Panc1 (cell line): ENCODE data around the gene APOBEC2. TPM values are rescaled to one million over a fixed set of nuclear protein-coding genes. Genes with fewer than 3 reads are reported as not detected.

ENCODE experiments used
- ATAC-seq: fragments of 200-7000 bp; cut with Tn5 transposase; 2 replicates; pipeline ENCODE4 v1.9.1; 2020; ENCODE audit warnings: mild to moderate bottlenecking, moderate library complexity
- BruUV-seq: library from RNA; stranded (reverse); fragments of 400-500 nt; replicated peaks from 2 replicates; lab custom pipeline; 2021; lab: Mats Ljungman, UMichigan
- CTCF ChIA-PET: fragments of 300-600 bp; sonication (Branson Sonifier 250); formaldehyde crosslinking; loops from one replicate; lab custom pipeline; 2022; ENCODE audit warnings: antibody characterized with exemption; lab: Charles Lee
- POLR2A ChIA-PET: fragments of 300-600 bp; sonication (Branson Sonifier 250); formaldehyde crosslinking; loops from one replicate; lab custom pipeline; 2022; ENCODE audit warnings: antibody characterized with exemption; lab: Charles Lee
- DNase-seq: peaks from one replicate; pipeline ENCODE4 v3.0.0-alpha.2; 2010; ENCODE audit warnings: low read depth, low spot score
- H3K27ac ChIP-seq: 2 replicates; pipeline ENCODE4 v1.5.1; 2011; ENCODE audit warnings: mild to moderate bottlenecking, low read length, inconsistent platforms
- H3K27me3 ChIP-seq: fragments of 200-500 bp; sonication (Bioruptor generic); 2 replicates; pipeline ENCODE4 v1.6.0; 2014; ENCODE audit warnings: low read length, inconsistent platforms; ENCODE audit not compliant: control insufficient read depth, insufficient read depth
- H3K36me3 ChIP-seq: fragments of 200-500 bp; sonication (Bioruptor generic); 2 replicates; pipeline ENCODE4 v1.5.1; 2014; ENCODE audit warnings: inconsistent platforms, mild to moderate bottlenecking, low read length, moderate library complexity; ENCODE audit not compliant: control insufficient read depth, insufficient read depth
- H3K4me1 ChIP-seq: 2 replicates; pipeline ENCODE4 v1.5.1; 2011; ENCODE audit warnings: inconsistent platforms, mild to moderate bottlenecking, low read length, moderate library complexity; ENCODE audit not compliant: control insufficient read depth, insufficient read depth
- H3K4me3 ChIP-seq, 2 experiments: 2 replicates each; pipeline ENCODE4 v1.5.1; 2011 to 2012; ENCODE audit warnings: low read depth in 2 of 2, low read length in 2 of 2, mild to moderate bottlenecking in 2 of 2, inconsistent platforms in 1 of 2, moderate library complexity in 1 of 2
- H3K9me3 ChIP-seq: fragments of 200-500 bp; sonication (Bioruptor generic); 2 replicates; pipeline ENCODE4 v1.5.1; 2014; ENCODE audit warnings: low read depth, mild to moderate bottlenecking, inconsistent platforms, low read length, moderate library complexity; ENCODE audit not compliant: control insufficient read depth, insufficient read depth
- POLR2AphosphoS5 ChIP-seq: IDR thresholded peaks from 2 replicates; pipeline ENCODE4 v1.6.1; 2012; ENCODE audit warnings: mild to moderate bottlenecking, low read depth, low read length, moderate library complexity
- SIN3A ChIP-seq: IDR thresholded peaks from 2 replicates; pipeline ENCODE4 v1.6.1; 2012; ENCODE audit warnings: low read depth, mild to moderate bottlenecking, low read length, moderate library complexity, borderline replicate concordance; ENCODE audit not compliant: insufficient read depth
- TCF7L2 ChIP-seq: IDR thresholded peaks from 2 replicates; pipeline ENCODE4 v1.6.1; 2011; ENCODE audit warnings: mild to moderate bottlenecking, low read depth, low read length, inconsistent platforms
- in situ Hi-C: cut with HindIII; loops from 2 replicates; pipeline ENCODE4 v1.10.0; 2016; ENCODE audit warnings: low sequenced_read_pairs, low pct_unique_long_range_greater_than_20kb
- intact Hi-C: fragments of 100-400 bp; cut with micrococcal nuclease; formaldehyde crosslinking; loops from one replicate; pipeline ENCODE4 v1.10.0; 2022; ENCODE audit not compliant: unreplicated experiment
- total RNA-seq: library from RNA; stranded (reverse); gene quantifications from one replicate; pipeline ENCODE4 v1.2.1, GENCODE V29; 2021; ENCODE audit not compliant: unreplicated experiment
- TF ChIP-seq, protein P1 (sequence below): fragments of 450-650 bp; IDR thresholded peaks from 2 replicates; pipeline ENCODE4 v1.5.1; 2017; ENCODE audit warnings: mild to moderate bottlenecking
- TF ChIP-seq, protein P2 (sequence below), 2 experiments: IDR thresholded peaks; 2 replicates each; pipeline ENCODE4 v1.6.1; 2011 to 2012; ENCODE audit warnings: low read depth in 2 of 2, control low read depth in 1 of 2, low read length in 1 of 2, mild to moderate bottlenecking in 1 of 2, moderate library complexity in 1 of 2; ENCODE audit not compliant: insufficient read depth in 1 of 2

APOBEC2 gene
- total RNA-seq, 1 experiment from 2014 or later: not detected

DNA sequence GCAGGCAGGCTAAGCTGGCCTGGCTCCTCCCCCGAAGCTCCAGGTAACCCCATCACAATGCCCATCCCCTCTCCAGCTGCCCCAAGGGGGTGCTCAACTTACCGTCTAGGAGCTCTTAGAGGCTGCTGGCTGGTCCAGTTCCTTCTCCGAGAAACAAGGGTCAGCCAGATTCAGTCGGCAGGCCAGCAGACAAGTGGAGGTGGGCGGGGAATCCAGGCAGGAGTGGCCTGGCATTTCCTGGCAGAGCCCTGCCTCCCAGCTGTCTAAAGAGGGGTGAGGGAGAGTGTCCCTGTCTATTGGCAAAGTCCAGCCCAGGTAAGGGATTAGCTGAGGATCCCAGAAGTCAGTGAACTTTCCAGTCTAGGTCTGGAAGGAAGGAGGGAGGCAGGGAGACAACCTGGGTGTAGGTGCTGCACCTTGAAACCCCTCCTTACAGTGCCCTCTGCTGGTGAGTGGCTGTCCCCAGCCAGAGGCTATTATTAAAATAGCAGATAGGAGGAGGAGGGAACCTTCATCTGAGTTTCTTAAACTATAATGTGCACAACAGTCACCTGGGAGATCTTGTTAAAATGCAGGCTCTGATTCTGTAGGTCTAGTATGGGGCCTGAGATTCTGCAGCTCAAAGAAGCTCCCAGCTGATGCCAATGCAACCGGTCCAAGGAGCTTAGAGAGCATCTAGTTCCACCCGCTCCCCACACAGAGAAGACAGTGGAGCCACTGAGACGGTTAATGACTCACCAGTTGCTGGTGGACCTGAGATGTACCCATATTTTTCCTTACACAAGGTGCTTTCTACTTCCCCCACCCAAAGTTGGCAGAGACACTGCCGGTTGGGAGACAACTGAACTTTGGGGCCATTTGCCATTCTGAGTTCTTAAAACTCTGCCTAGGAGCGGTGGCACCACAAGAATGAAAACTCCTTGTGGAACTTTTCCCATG, 13.7 kb upstream of the APOBEC2 start, which contains the start of gene UNC5CL:
TSS of gene UNC5CL (minus strand) at position 162 of the 939 bp plus-strand sequence. CDS start 4,147 bp downstream, outside the sequence.
- Histone ChIP-seq H3K4me3 (no peak within 1 kb of the TSS), H3K27ac (no peak within 1 kb of the TSS), H3K36me3 (no peaks in the 10 kb centered on the region), H3K27me3 (no peaks in the 10 kb centered on the region; the same call in 1 of the 2 replicates), H3K9me3 (no peaks in the 10 kb centered on the region), H3K4me1 (0 out of 2 replicates have a peak, but pooled peaks cover 5% of the 10 kb centered on the region)
- in situ Hi-C loops (no loop called here), intact Hi-C loops (no loop called here)
- ATAC-seq (peak; percentile 80), DNase-seq (peak; percentile 25)
- POLR2A ChIA-PET: no interaction called here
- CTCF ChIA-PET: interaction anchor here (0.5 to 0.6 kb wide), 3 partner anchors 33 to 334 kb away, joined by 3 read pairs; partner anchors contain the start of gene OARD1
- BruUV-seq: no TSS peak
- TF ChIP-seq, protein P1, sequence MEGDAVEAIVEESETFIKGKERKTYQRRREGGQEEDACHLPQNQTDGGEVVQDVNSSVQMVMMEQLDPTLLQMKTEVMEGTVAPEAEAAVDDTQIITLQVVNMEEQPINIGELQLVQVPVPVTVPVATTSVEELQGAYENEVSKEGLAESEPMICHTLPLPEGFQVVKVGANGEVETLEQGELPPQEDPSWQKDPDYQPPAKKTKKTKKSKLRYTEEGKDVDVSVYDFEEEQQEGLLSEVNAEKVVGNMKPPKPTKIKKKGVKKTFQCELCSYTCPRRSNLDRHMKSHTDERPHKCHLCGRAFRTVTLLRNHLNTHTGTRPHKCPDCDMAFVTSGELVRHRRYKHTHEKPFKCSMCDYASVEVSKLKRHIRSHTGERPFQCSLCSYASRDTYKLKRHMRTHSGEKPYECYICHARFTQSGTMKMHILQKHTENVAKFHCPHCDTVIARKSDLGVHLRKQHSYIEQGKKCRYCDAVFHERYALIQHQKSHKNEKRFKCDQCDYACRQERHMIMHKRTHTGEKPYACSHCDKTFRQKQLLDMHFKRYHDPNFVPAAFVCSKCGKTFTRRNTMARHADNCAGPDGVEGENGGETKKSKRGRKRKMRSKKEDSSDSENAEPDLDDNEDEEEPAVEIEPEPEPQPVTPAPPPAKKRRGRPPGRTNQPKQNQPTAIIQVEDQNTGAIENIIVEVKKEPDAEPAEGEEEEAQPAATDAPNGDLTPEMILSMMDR: peak; percentile 86
- TF ChIP-seq, protein P2, sequence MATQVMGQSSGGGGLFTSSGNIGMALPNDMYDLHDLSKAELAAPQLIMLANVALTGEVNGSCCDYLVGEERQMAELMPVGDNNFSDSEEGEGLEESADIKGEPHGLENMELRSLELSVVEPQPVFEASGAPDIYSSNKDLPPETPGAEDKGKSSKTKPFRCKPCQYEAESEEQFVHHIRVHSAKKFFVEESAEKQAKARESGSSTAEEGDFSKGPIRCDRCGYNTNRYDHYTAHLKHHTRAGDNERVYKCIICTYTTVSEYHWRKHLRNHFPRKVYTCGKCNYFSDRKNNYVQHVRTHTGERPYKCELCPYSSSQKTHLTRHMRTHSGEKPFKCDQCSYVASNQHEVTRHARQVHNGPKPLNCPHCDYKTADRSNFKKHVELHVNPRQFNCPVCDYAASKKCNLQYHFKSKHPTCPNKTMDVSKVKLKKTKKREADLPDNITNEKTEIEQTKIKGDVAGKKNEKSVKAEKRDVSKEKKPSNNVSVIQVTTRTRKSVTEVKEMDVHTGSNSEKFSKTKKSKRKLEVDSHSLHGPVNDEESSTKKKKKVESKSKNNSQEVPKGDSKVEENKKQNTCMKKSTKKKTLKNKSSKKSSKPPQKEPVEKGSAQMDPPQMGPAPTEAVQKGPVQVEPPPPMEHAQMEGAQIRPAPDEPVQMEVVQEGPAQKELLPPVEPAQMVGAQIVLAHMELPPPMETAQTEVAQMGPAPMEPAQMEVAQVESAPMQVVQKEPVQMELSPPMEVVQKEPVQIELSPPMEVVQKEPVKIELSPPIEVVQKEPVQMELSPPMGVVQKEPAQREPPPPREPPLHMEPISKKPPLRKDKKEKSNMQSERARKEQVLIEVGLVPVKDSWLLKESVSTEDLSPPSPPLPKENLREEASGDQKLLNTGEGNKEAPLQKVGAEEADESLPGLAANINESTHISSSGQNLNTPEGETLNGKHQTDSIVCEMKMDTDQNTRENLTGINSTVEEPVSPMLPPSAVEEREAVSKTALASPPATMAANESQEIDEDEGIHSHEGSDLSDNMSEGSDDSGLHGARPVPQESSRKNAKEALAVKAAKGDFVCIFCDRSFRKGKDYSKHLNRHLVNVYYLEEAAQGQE (IDR thresholded peaks at IDR 0.05; ENCODE audit: insufficient read depth in 1 of 2, low read depth in 2 of 2, low read length in 1 of 2): no peak

DNA sequence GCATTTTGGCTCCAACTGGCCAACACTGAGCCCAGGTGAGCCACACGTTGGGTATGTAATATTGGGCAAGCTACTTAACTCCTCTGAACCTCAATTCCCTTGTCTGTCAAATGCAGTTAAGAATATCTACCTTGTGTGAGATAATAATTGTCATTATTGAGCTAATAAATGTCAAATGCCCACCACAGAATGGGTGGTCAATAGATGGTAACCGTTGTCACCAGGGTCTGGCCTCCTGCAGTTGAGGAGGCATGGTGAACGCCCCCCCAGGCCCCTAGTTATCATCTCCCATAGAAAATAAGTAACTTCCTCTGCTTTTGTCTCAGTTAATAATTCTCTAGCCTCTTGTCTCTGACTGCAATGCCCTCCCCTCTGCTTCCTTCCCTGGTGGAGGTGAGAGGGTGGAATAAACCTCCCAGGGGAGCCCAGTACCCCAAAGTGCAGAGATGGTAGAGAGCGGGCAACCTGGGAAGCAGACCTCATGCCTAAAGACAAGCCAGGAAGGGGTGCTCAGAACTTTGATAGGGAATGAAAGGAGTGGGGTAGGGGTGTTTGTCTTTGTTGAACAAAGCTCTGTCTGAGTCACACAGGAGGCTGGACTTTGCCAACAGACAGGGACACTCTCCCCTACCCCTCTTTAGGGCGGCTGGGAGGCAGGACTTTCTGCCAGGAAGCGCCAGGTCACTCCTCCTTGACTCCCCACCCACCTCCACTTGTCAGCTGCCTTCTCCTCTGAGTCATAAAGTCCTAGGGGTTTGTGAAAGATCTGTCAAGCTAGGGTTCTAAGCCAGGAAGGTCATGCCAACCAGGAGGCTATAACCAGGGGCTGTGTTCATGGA, 12.7 kb upstream of the APOBEC2 start:
- intact Hi-C loops: no loop called here
- TF ChIP-seq, protein P2 (IDR thresholded peaks at IDR 0.05; ENCODE audit: insufficient read depth in 1 of 2, low read depth in 2 of 2, low read length in 1 of 2): no peak
- TF ChIP-seq SIN3A (no peak), POLR2AphosphoS5 (no peak), TCF7L2 (no peak)
- TF ChIP-seq, protein P1: no peak
- Histone ChIP-seq H3K4me3 (no peak overlapping the region), H3K4me1 (0 out of 2 replicates have a peak, but pooled peaks cover 5% of the 10 kb centered on the region), H3K9me3 (no peaks in the 10 kb centered on the region), H3K27ac (no peak overlapping the region), H3K36me3 (no peaks in the 10 kb centered on the region), H3K27me3 (no peaks in the 10 kb centered on the region; the same call in 1 of the 2 replicates)
- BruUV-seq: no TSS peak
- in situ Hi-C loops: no loop called here
- POLR2A ChIA-PET: no interaction called here
- ATAC-seq: no peak
- CTCF ChIA-PET: interaction anchor here (0.5 to 0.6 kb wide), 2 partner anchors 145 to 335 kb away, joined by 3 read pairs; no protein-coding TSS in a partner anchor
- no peak for DNase-seq
